LNCaP clone FGC (cell line): ENCODE measurements around the gene TRNP1.

Experiments used
- DNase-seq: peaks from one replicate; pipeline ENCODE4 v3.0.0-alpha.2; 2011; ENCODE audit warnings: low read depth
- H3K4me3 ChIP-seq: 2 replicates; pipeline ENCODE4 v1.5.1; 2011; ENCODE audit warnings: mild to moderate bottlenecking, low read depth, low read length, control low read depth
- CTCF ChIP-seq: IDR thresholded peaks from 2 replicates; pipeline ENCODE4 v1.5.1; 2012; ENCODE audit warnings: mild to moderate bottlenecking; ENCODE audit not compliant: control insufficient read depth, insufficient read depth; ENCODE audit errors: extremely low read depth

Gene TRNP1

GRCh38 chr1:27001570-27002360, 8.3 kb downstream of the TRNP1 start:
- no peak for DNase-seq
- no peak for TF ChIP-seq CTCF
- no peak overlapping the region for H3K4me3 ChIP-seq

GRCh38 chr1:27003745-27004470, 10.4 kb downstream of the TRNP1 start:
- no peak overlapping the region for H3K4me3 ChIP-seq
- DNase-seq: no peak
- no peak for TF ChIP-seq CTCF

- TF ChIP-seq CTCF: no peak
- no peak overlapping the region for H3K4me3 ChIP-seq
- DNase-seq: no peak
These were observed 11.1 kb downstream of the TRNP1 start for GRCh38 chr1:27004471-27005165.

GRCh38 chr1:27005166-27005530, 11.7 kb downstream of the TRNP1 start:
- no peak for DNase-seq
- no peak overlapping the region for H3K4me3 ChIP-seq
- TF ChIP-seq CTCF: no peak

GRCh38 chr1:27005648-27006496, 12.4 kb downstream of the TRNP1 start:
- no peak for TF ChIP-seq CTCF
- DNase-seq: no peak
- no peak overlapping the region for H3K4me3 ChIP-seq

- DNase-seq: no peak
- H3K4me3 ChIP-seq: no peak overlapping the region
- no peak for TF ChIP-seq CTCF
These were observed 13.2 kb downstream of the TRNP1 start for GRCh38 chr1:27006683-27007082.
